Stimulated activated naive CD8-positive, alpha-beta T cell treated with anti-CD3 and anti-CD28 coated beads, Interleukin-15, Interleukin-2, amounts not matched to agents 100 ng/mL and 50 ng/mL, for 24 hours (primary cell): ENCODE results near the gene MSRB1.
"Not testable (repeated sequence)": the region's sequence is repeated elsewhere in the genome, so short reads cannot be mapped to it uniquely, and the experiment has no call there.

Source experiments
- H3K27ac Mint-ChIP-seq: one replicate; pipeline ENCODE4 v1.8.0; 2021; ENCODE audit warnings: mild to moderate bottlenecking, mixed read lengths
- H3K27me3 Mint-ChIP-seq: one replicate; pipeline ENCODE4 v1.8.0; 2021; ENCODE audit warnings: mixed read lengths
- H3K36me3 Mint-ChIP-seq: one replicate; pipeline ENCODE4 v1.8.0; 2021; ENCODE audit warnings: low read depth, mixed read lengths
- H3K4me1 Mint-ChIP-seq: one replicate; pipeline ENCODE4 v1.8.0; 2021; ENCODE audit warnings: low read depth, mixed read lengths
- H3K4me3 Mint-ChIP-seq: one replicate; pipeline ENCODE4 v1.8.0; 2021; ENCODE audit warnings: mild to moderate bottlenecking, mixed read lengths
- H3K9me3 Mint-ChIP-seq: one replicate; pipeline ENCODE4 v1.8.0; 2021; ENCODE audit warnings: mixed read lengths

The MSRB1 gene

DNA sequence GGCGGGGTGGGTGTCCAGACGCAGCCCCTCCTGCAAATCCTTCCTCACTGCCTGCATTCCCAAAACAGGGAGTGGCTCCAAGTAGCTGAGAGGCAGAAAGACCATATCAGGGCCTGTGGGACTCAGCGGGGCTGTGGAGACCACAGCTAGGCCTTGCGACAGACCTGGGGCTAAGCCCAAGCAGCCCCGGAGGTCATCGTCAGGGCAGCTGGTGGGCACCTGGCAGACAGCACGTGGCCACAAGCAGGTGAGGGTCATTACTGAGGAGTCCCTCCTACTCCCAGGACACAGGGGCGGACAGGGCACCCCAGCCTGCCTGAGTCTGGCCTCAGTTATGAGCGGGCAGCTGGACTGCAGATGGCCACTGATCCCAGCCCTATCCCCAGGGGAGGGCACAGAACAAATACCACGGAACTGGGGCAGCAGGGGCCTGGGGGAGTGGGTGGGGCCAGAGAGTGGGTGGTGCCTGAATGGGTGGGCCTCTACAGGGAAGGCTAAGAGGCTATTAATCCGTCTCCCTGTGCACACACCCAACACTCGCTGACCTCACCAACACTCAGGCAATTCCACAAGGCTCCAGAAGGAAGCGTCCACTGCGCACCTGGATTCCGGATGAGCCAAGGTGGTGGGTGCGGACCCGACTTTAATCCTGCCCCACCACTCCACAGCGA, 33.3 kb downstream of the MSRB1 start:
- no peak overlapping the region for H3K4me3 Mint-ChIP-seq
- H3K27me3 Mint-ChIP-seq = peaks cover 6% of the 10 kb centered on the region
- no peaks in the 10 kb centered on the region for H3K9me3 Mint-ChIP-seq
- H3K4me1 Mint-ChIP-seq = no peaks in the 10 kb centered on the region
- no peaks in the 10 kb centered on the region for H3K36me3 Mint-ChIP-seq
- H3K27ac Mint-ChIP-seq = no peak overlapping the region

DNA sequence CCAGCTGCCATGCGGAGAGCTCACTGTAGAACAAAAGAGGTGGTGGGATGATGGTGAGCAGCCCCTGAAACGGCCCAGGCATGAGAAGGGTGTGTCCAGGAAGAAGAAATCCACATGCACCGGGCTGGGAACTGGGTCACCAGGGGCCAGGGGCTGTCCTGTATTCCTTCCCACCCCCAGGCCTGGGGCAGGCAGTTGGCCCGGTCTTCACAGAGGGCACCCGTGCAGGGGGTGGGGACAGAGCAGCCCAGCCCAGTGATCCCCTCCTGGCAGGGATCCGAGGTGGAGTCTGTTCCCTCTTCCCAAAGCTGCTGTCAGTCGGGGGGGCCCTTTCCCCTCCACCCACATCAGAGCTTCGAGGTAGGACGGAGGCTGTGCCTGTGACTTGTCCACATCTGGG, 34.0 kb downstream of the MSRB1 start:
- H3K27ac Mint-ChIP-seq = no peak overlapping the region
- H3K9me3 Mint-ChIP-seq = no peaks in the 10 kb centered on the region
- peaks cover 9% of the 10 kb centered on the region for H3K27me3 Mint-ChIP-seq
- H3K4me1 Mint-ChIP-seq = no peaks in the 10 kb centered on the region
- H3K4me3 Mint-ChIP-seq = no peak overlapping the region
- H3K36me3 Mint-ChIP-seq = no peaks in the 10 kb centered on the region

DNA sequence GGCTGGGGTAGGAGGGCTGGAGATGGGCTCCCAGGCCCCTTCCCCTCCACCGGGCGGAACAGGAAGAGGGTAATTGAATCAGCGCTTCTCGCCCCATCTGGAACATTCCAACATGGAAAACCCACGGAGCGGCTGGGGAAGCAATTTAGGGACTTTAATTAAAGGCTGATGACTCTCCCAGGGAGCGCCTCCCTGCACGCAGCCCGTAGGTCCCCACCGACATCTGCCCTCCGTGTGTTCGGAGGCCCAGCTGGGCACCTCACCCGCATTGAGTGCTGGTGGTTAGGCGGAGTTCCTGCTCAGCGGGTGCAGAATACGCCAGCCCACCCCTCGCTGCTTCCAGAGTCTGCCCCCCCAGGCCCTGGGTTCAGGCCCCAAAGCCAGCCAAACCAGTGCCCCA, 34.8 kb downstream of the MSRB1 start:
- Mint-ChIP-seq H3K4me3 (no peak overlapping the region), H3K4me1 (no peaks in the 10 kb centered on the region), H3K27me3 (peaks cover 9% of the 10 kb centered on the region), H3K9me3 (no peaks in the 10 kb centered on the region), H3K27ac (no peak overlapping the region), H3K36me3 (no peaks in the 10 kb centered on the region)

DNA sequence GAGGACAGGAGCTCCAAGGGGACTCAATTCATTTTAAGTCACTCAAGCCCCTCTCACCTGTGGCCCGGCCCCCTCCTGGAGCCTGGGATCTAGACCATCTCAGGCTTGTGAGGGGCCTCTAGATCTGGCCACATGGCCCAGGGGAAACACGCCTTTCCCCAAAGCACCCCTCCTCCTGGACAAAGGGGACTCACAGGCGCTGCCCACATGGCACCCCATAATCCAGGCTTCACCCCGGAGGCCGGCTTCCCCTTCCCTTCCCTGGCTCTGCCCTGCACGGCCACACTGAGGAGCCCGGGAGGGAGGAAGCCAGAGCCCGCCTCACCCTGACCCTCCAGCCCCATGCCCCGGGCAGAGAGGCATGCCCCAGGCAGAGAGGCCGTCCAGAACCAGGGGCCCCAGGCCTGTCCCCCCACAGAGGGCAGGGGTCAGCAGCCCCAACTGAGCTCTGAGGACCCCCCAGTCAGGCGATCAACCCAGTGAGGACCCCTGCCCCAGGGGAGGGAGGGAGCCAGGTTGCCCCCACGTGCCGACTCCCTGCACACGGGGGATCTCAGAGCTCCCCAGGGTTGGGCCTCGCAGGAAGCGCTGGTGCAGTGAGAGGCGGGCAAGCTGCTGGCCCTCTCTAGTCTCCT, 35.7 kb downstream of the MSRB1 start:
- Mint-ChIP-seq H3K36me3 (no peaks in the 10 kb centered on the region), H3K27me3 (peaks cover 9% of the 10 kb centered on the region), H3K4me1 (no peaks in the 10 kb centered on the region), H3K27ac (no peak overlapping the region), H3K4me3 (no peak overlapping the region), H3K9me3 (no peaks in the 10 kb centered on the region)

DNA sequence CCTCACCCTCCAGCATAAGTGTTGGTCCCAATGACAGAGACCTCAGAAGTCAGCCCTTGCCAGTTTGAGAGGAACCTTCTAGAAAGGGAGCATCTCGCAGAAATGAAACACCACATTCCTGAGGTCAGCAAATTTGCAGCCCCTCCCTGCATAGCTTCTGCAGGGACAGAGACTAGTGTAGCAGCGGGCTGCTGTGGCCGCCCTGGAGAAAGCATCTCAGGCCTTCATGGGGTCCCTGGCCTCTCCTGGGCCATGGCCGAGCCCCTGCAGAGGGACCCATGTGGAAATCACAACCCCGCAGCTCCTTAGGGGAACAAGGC, 36.2 kb downstream of the MSRB1 start:
- Mint-ChIP-seq H3K36me3 (no peaks in the 10 kb centered on the region), H3K9me3 (no peaks in the 10 kb centered on the region), H3K27ac (no peak overlapping the region), H3K27me3 (peaks cover 9% of the 10 kb centered on the region), H3K4me1 (no peaks in the 10 kb centered on the region), H3K4me3 (no peak overlapping the region)

DNA sequence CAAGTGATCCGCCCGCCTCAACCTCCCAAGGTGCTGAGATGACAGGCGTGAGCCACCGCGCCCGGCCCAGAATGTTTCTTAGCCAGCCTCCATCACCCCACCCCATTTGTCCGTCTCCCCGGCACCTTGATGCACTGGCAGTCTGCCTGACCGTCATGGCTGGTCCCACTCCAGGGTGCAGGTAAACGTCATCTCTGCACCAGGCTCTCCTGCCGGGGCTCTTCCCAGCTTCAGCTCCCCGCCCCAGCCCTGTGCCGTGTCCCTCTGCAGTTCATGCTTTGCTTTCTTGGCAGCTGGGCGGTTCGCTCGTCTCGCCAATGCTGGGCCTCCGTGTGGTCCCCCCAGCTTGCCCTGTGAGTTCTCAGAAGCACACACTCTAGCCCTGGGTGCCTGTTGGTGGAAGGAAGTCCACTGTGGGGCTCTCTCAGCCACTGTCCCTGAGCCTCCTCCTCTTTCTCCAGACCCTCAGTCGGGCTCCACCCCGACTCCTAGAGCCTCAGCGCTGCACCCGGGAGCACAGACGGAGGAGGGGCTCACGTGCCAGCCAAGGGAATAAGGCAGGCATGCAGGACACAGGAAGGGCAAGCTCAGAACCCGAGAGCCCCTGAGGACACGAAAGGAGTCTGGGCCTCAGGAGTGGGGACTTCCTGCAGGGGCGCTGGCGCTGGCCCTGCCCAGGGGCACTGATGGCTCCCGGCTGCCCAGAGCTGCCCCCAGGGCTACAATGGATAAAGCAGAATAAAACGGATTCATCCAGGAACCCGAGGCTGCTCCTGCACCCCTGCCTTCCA, 36.7 kb downstream of the MSRB1 start:
- H3K36me3 Mint-ChIP-seq = no peaks in the 10 kb centered on the region
- H3K4me1 Mint-ChIP-seq = no peaks in the 10 kb centered on the region
- no peak overlapping the region for H3K27ac Mint-ChIP-seq
- no peak overlapping the region for H3K4me3 Mint-ChIP-seq
- no peaks in the 10 kb centered on the region for H3K9me3 Mint-ChIP-seq
- H3K27me3 Mint-ChIP-seq = peaks cover 9% of the 10 kb centered on the region

GRCh38 chr16:1903845-1904840, 38.9 kb downstream of the MSRB1 start:
- no peak overlapping the region for H3K27ac Mint-ChIP-seq
- no peaks in the 10 kb centered on the region for H3K9me3 Mint-ChIP-seq
- H3K27me3 Mint-ChIP-seq = peaks cover 9% of the 10 kb centered on the region
- no peaks in the 10 kb centered on the region for H3K4me1 Mint-ChIP-seq
- H3K36me3 Mint-ChIP-seq = no peaks in the 10 kb centered on the region
- H3K4me3 Mint-ChIP-seq = no peak overlapping the region

DNA sequence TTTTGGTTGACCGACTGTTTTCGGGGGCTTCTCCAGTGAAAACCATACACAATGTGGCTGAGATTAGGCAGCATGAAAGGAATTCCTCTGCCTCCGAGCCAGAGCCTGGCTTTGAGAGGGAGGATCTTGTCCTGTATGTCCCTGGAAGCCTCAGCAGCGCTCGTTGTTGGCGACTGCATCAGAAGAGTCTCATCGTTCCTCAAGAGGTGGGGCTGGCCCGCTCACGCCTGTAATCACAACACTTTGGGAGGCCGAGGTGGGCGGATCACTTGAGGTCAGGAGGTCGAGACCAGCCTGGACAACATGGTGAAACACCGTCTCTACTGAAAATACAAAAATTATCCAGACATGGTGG, 39.8 kb downstream of the MSRB1 start:
- no peaks in the 10 kb centered on the region for H3K9me3 Mint-ChIP-seq
- H3K27me3 Mint-ChIP-seq = peaks cover 7% of the 10 kb centered on the region
- H3K4me3 Mint-ChIP-seq = no peak overlapping the region
- no peak overlapping the region for H3K27ac Mint-ChIP-seq
- H3K36me3 Mint-ChIP-seq = no peaks in the 10 kb centered on the region
- H3K4me1 Mint-ChIP-seq = no peaks in the 10 kb centered on the region

GRCh38 chr16:1902547-1903219, 40.3 kb downstream of the MSRB1 start:
- H3K36me3 Mint-ChIP-seq = no peaks in the 10 kb centered on the region
- H3K4me3 Mint-ChIP-seq = no peak overlapping the region
- no peak overlapping the region for H3K27ac Mint-ChIP-seq
- no peaks in the 10 kb centered on the region for H3K9me3 Mint-ChIP-seq
- no peaks in the 10 kb centered on the region for H3K4me1 Mint-ChIP-seq
- peaks cover 7% of the 10 kb centered on the region for H3K27me3 Mint-ChIP-seq

GRCh38 chr16:1900452-1900774, 42.6 kb downstream of the MSRB1 start:
- Mint-ChIP-seq H3K36me3 (no peaks in the 10 kb centered on the region), H3K4me1 (no peaks in the 10 kb centered on the region), H3K27me3 (peaks cover 10% of the 10 kb centered on the region), H3K27ac (no peak overlapping the region), H3K4me3 (no peak overlapping the region), H3K9me3 (no peaks in the 10 kb centered on the region)

DNA sequence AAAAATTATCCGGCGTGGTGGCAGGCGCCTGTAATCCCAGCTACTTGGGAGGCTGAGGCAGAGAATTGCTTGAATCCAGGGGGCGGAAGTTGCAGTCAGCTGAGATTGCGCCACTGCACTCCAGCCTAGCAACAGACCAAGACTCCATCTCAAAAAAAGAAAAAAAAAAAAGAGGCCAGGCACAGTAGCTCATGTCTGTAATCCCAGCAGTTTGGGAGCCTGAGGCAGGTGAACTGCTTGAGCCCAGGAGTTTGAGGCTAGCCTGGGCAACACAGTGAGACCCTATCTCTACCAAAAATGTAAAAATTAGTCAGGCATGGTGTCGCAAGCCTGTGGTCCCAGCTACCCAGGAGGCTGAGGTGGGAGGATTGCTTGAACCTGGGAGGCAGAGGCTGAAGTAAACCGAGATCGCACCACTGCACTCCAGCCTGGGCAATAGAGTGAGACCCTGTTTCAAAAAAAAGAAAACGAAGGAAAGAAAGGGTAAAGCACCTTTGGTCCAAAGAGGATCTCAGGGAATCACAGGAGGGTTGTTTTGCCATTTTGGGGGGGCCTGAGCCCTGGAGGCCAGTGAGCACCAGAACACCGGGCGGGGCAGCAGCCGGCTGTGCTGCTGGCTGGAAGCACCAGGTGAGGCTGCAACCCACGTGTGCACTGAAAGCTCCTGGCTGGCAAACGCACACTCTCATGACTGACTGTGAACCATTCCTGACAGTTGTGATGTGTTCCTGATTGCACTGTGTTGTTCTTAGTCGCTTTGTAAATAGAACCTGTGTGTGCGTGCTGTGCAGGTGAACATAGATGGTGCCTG, 43.2 kb downstream of the MSRB1 start:
- no peaks in the 10 kb centered on the region for H3K9me3 Mint-ChIP-seq
- no peaks in the 10 kb centered on the region for H3K4me1 Mint-ChIP-seq
- H3K27ac Mint-ChIP-seq = no peak overlapping the region
- H3K27me3 Mint-ChIP-seq = peaks cover 10% of the 10 kb centered on the region
- H3K36me3 Mint-ChIP-seq = no peaks in the 10 kb centered on the region
- H3K4me3 Mint-ChIP-seq = no peak overlapping the region

DNA sequence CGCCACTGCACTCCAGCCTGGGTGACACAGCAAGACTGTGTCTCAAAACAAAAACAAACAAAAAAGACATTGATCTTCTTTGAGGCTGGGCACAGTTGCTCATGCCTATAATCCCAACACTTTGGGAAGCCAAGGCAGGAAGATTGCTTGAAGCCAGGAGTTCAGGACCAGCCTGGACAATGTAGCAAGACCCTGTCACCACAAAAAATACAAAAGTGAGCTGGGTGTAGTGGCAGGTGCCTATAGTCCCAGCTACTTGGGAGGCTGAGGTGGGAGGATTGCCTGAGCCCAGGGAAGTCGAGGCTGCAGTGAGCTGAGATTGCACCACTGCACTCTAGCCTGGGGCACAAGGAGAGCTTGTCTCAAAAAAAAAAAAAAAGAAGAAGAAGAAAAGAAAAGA, 45.3 kb downstream of the MSRB1 start:
- not testable (repeated sequence) for H3K9me3 Mint-ChIP-seq, H3K36me3 Mint-ChIP-seq, H3K4me3 Mint-ChIP-seq, H3K4me1 Mint-ChIP-seq, H3K27ac Mint-ChIP-seq
- peaks cover 12% of the 10 kb centered on the region for H3K27me3 Mint-ChIP-seq

DNA sequence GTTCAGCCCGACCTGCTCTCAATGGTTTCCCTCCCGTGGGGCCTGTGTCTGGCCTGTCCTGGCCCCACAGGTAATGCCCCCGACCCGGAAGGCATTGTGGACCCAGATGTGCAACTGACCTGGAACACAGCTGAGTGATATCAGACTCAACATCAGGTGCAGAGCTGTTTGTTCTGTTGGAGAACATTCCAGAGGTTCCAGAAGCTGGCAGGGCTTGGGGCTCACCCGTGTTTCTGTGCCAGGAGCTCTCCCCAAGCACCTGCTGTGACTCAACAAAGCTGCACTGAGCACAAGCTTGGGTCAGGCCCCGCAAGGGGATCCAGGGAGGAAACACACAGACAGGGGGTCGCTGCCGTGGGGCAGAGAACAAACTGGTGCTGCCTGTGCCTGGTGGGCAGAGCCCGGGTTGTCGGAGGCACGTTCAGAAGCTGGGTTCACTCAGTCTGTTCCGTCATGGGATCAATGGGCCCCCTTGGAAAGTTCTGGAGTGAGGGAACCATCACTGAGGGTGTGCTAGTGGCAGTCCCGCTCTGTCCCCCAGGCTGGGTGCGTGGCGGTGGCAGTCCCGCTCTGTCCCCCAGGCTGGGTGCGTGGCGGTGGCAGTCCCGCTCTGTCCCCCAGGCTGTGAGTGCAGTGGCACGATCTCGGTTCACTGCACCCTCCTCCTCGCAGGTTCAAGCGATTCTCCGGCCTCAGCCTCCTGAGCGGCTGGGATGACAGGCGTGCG, 46.9 kb downstream of the MSRB1 start:
- H3K27me3 Mint-ChIP-seq = peaks cover 12% of the 10 kb centered on the region
- H3K9me3 Mint-ChIP-seq = no peaks in the 10 kb centered on the region
- H3K4me1 Mint-ChIP-seq = no peaks in the 10 kb centered on the region
- H3K36me3 Mint-ChIP-seq = no peaks in the 10 kb centered on the region
- no peak overlapping the region for H3K4me3 Mint-ChIP-seq
- no peak overlapping the region for H3K27ac Mint-ChIP-seq
